DOHH2 (cell line): ENCODE results near the gene TNFSF8.

ENCODE experiments used
- CTCF ChIP-seq: fragments of 200-600 bp; sonication (generic); IDR thresholded peaks from one replicate; pipeline ENCODE4 v1.5.1; 2014; ENCODE audit warnings: antibody characterized with exemption, mild to moderate bottlenecking, low read depth, low read length; ENCODE audit not compliant: poor library complexity, severe bottlenecking
- EZH2phosphoT487 ChIP-seq: fragments of 200-600 bp; sonication (generic); IDR thresholded peaks from 2 replicates; pipeline ENCODE4 v1.6.1; 2017; ENCODE audit warnings: borderline replicate concordance, mild to moderate bottlenecking, antibody characterized with exemption, low read length, moderate library complexity, mixed read lengths

GRCh38 chr9:114896344-114896743, 34.0 kb downstream of the TNFSF8 start:
- no peak for TF ChIP-seq CTCF
- TF ChIP-seq EZH2phosphoT487, result no peak
